ENCODE results near the gene CSK.

DNA sequence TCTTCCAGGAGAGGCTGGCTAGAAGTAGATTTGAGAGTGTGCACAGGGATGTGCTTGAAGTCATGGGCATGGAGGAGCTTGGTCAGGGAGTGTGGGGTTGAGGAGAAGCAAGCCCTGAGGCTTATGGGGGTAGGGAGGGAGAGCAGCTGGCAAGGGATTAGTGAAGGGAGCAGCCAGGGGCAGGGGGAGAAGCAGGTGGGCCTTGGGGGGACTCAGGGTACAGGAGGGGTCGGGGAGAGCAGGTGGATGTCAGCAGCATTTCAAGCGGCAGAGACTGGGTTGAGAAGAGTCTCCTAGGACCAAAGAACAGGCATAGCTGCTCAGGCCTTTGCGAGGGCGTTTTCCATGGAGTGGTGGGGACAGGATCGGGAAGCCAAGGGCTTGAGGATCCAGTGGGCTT is 27.4 kb downstream of the CSK start:
- TF ChIP-seq, protein P1, sequence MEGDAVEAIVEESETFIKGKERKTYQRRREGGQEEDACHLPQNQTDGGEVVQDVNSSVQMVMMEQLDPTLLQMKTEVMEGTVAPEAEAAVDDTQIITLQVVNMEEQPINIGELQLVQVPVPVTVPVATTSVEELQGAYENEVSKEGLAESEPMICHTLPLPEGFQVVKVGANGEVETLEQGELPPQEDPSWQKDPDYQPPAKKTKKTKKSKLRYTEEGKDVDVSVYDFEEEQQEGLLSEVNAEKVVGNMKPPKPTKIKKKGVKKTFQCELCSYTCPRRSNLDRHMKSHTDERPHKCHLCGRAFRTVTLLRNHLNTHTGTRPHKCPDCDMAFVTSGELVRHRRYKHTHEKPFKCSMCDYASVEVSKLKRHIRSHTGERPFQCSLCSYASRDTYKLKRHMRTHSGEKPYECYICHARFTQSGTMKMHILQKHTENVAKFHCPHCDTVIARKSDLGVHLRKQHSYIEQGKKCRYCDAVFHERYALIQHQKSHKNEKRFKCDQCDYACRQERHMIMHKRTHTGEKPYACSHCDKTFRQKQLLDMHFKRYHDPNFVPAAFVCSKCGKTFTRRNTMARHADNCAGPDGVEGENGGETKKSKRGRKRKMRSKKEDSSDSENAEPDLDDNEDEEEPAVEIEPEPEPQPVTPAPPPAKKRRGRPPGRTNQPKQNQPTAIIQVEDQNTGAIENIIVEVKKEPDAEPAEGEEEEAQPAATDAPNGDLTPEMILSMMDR (IDR thresholded peaks at IDR 0.05; ENCODE audit: low read depth, low read length) = no peak
- no peak for TF ChIP-seq POLR2A (IDR thresholded peaks at IDR 0.05; ENCODE audit: extremely low read depth, insufficient read length)

All from NB4 (cell line).